K562 (cell line): Measurements from ENCODE around the gene LUZP1. TPM values are rescaled to one million over a fixed set of nuclear protein-coding genes. Genes with fewer than 3 reads are reported as not detected.
A peak's percentile ranks its signal among the peaks of the same experiment; 100 is the strongest.

Source experiments
- ARID2 ChIP-seq: fragments of 450-650 bp; IDR thresholded peaks from 2 replicates; pipeline ENCODE4 v1.6.1; 2017; ENCODE audit warnings: antibody characterized with exemption, mild to moderate bottlenecking
- ARID3B ChIP-seq: fragments of 250-450 bp; sonication (Bioruptor Pico); IDR thresholded peaks from 2 replicates; pipeline ENCODE4 v1.4.0; 2020; ENCODE audit warnings: borderline replicate concordance
- CBFA2T2 ChIP-seq: fragments of 450-650 bp; conservative IDR thresholded peaks from 2 replicates; pipeline ENCODE4 v1.6.1; 2017; ENCODE audit warnings: mild to moderate bottlenecking
- CREB1 ChIP-seq, 2 experiments: sonication (generic) in 1 of 2; formaldehyde crosslinking in 1 of 2; IDR thresholded peaks; 2 replicates each; pipeline versions ENCODE4 v1.6.1 to v1.8.0; 2012 to 2022; ENCODE audit warnings: inconsistent platforms in 1 of 2, mild to moderate bottlenecking in 1 of 2, missing genetic modification reagents in 1 of 2, moderate library complexity in 1 of 2
- DMBX1 ChIP-seq: fragments of 250-450 bp; sonication (Bioruptor Pico); IDR thresholded peaks from 2 replicates; pipeline ENCODE4 v1.8.0; 2022; ENCODE audit warnings: inconsistent platforms, mild to moderate bottlenecking, moderate library complexity, borderline replicate concordance
- GATAD2A ChIP-seq: fragments of 450-650 bp; IDR thresholded peaks from 2 replicates; pipeline ENCODE4 v1.6.1; 2017
- MYBL2 ChIP-seq, 2 experiments: fragments of 450-650 bp in 1 of 2; sonication (generic) in 1 of 2; formaldehyde crosslinking in 1 of 2; IDR thresholded peaks; 2 replicates each; pipeline versions ENCODE4 v1.6.1 to v1.8.1; 2017 to 2022; ENCODE audit warnings: borderline replicate concordance in 1 of 2, inconsistent platforms in 1 of 2, low read depth in 1 of 2, mild to moderate bottlenecking in 1 of 2, missing genetic modification reagents in 1 of 2, moderate library complexity in 1 of 2
- POLR2H ChIP-seq: IDR thresholded peaks from 2 replicates; pipeline ENCODE4 v1.6.1; 2016; ENCODE audit warnings: missing genetic modification characterization, low read depth, mild to moderate bottlenecking, control low read depth, missing compliant biosample characterization, moderate library complexity
- TRIM28 ChIP-seq: fragments of 450-650 bp; IDR thresholded peaks from 2 replicates; pipeline ENCODE4 v1.6.1; 2017
- ZNF384 ChIP-seq: IDR thresholded peaks from 2 replicates; pipeline ENCODE4 v1.6.1; 2012; ENCODE audit warnings: low read depth, low read length, improper control_type of control experiment
- ZNF57 ChIP-seq: fragments of 450-650 bp; formaldehyde crosslinking; IDR thresholded peaks from 2 replicates; pipeline ENCODE4 v1.4.0; 2020; ENCODE audit warnings: mild to moderate bottlenecking, moderate library complexity
- ZNF589 ChIP-seq: fragments of 200-800 bp; sonication (Bioruptor generic); IDR thresholded peaks from 2 replicates; pipeline ENCODE4 v1.6.1; 2016; ENCODE audit warnings: low read depth, missing genetic modification characterization, missing compliant biosample characterization
- polyA plus RNA-seq, 8 experiments: library from polyadenylated mRNA; depleted of rRNA in 4 of 8; stranded (reverse) in 5 of 8; unstranded in 3 of 8; fragments of >200 nt; fragmentation: Nextera tagmentation in 2 of 8; fragmentation: Illumina TruSeq in 1 of 8; extraction: Ambion mirVana in 2 of 8; extraction: Trizol in 1 of 8; gene quantifications; 2 replicates each; pipeline versions ENCODE4 v1.2.1 to v1.2.3, GENCODE V29; 2011 to 2014; ENCODE audit warnings: inconsistent platforms in 1 of 8, missing spikeins in 1 of 8
- total RNA-seq, 7 experiments: library from RNA; depleted of rRNA in 6 of 7; stranded (reverse); fragments of >200 nt in 6 of 7; fragmentation: Illumina TruSeq in 2 of 7; extraction: Trizol in 2 of 7; gene quantifications; 2 replicates each; pipeline versions ENCODE4 v1.2.1 to v1.2.3, GENCODE V29; 2011 to 2021; ENCODE audit warnings: low replicate concordance in 1 of 7
- TF ChIP-seq, protein P1 (sequence below): sonication (generic); formaldehyde crosslinking; IDR thresholded peaks from 2 replicates; pipeline ENCODE4 v1.4.0; 2020; ENCODE audit warnings: mild to moderate bottlenecking, missing genetic modification reagents
- TF ChIP-seq, protein P2 (sequence below), 2 experiments: fragments of 450-650 bp; formaldehyde crosslinking in 1 of 2; IDR thresholded peaks; 2 replicates each; pipeline versions ENCODE4 v1.4.0 to v1.6.1; 2014 to 2020; ENCODE audit warnings: mild to moderate bottlenecking in 2 of 2, borderline replicate concordance in 1 of 2, low read depth in 1 of 2

LUZP1 gene
- total and polyA plus RNA-seq, 9 of the 15 experiments (the other 6 are each of a cell fraction or from before 2014, with no cell fraction given): 6.5 to 19.1 (median 12.4) TPM

DNA sequence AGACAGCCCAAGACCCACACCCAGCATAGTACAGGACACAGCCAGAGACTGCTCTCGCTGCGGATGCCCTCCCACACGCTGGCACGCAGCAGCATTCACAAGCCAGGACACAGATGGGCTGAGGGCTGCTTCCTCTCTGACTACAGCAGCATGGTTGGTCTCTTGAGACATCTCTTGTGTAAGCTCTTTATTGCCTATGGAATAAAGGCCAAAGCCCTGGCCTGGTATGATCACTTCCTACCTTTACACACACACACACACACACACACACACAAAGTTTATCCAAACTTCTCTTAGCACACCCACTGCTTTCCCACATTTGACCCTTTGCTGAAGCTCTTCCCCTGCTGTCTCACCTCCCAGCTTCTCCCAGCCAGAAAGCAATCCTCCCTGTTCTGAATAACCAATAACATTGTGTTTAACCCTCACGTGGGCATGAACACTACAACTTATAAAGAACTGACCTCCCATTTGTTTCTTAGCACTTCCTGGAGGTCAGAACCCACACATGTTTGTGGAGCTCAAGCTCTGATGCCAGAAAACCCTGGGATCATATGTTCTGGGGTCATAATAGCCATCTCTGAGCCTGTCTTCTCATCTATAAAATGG, 1.2 kb upstream of the LUZP1 start (continued):
- TF ChIP-seq, protein P1, sequence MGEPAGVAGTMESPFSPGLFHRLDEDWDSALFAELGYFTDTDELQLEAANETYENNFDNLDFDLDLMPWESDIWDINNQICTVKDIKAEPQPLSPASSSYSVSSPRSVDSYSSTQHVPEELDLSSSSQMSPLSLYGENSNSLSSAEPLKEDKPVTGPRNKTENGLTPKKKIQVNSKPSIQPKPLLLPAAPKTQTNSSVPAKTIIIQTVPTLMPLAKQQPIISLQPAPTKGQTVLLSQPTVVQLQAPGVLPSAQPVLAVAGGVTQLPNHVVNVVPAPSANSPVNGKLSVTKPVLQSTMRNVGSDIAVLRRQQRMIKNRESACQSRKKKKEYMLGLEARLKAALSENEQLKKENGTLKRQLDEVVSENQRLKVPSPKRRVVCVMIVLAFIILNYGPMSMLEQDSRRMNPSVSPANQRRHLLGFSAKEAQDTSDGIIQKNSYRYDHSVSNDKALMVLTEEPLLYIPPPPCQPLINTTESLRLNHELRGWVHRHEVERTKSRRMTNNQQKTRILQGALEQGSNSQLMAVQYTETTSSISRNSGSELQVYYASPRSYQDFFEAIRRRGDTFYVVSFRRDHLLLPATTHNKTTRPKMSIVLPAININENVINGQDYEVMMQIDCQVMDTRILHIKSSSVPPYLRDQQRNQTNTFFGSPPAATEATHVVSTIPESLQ: no peak
- TF ChIP-seq, protein P2, sequence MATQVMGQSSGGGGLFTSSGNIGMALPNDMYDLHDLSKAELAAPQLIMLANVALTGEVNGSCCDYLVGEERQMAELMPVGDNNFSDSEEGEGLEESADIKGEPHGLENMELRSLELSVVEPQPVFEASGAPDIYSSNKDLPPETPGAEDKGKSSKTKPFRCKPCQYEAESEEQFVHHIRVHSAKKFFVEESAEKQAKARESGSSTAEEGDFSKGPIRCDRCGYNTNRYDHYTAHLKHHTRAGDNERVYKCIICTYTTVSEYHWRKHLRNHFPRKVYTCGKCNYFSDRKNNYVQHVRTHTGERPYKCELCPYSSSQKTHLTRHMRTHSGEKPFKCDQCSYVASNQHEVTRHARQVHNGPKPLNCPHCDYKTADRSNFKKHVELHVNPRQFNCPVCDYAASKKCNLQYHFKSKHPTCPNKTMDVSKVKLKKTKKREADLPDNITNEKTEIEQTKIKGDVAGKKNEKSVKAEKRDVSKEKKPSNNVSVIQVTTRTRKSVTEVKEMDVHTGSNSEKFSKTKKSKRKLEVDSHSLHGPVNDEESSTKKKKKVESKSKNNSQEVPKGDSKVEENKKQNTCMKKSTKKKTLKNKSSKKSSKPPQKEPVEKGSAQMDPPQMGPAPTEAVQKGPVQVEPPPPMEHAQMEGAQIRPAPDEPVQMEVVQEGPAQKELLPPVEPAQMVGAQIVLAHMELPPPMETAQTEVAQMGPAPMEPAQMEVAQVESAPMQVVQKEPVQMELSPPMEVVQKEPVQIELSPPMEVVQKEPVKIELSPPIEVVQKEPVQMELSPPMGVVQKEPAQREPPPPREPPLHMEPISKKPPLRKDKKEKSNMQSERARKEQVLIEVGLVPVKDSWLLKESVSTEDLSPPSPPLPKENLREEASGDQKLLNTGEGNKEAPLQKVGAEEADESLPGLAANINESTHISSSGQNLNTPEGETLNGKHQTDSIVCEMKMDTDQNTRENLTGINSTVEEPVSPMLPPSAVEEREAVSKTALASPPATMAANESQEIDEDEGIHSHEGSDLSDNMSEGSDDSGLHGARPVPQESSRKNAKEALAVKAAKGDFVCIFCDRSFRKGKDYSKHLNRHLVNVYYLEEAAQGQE (IDR thresholded peaks at IDR 0.05; ENCODE audit: borderline replicate concordance): peak; percentile 69
- TF ChIP-seq, protein P2 (CRISPR knock-in tag; IDR thresholded peaks at IDR 0.05; ENCODE audit: low read depth): no peak
- peak; percentile 63; the same call in 1 of the 2 replicates for TF ChIP-seq POLR2H (tag)
- no peak for TF ChIP-seq GATAD2A
- TF ChIP-seq ZNF589: no peak
- no peak for TF ChIP-seq CREB1 (IDR thresholded peaks at IDR 0.05)
- no peak for TF ChIP-seq CREB1 (CRISPR knock-in tag; IDR thresholded peaks at IDR 0.05)
- TF ChIP-seq TRIM28: no peak
- no peak for TF ChIP-seq ZNF57 (CRISPR knock-in tag)
- no peak for TF ChIP-seq ARID2
- TF ChIP-seq CBFA2T2: peak; percentile 66
- TF ChIP-seq MYBL2 (IDR thresholded peaks at IDR 0.05; ENCODE audit: low read depth): no peak
- TF ChIP-seq MYBL2 (CRISPR knock-in tag; IDR thresholded peaks at IDR 0.05; ENCODE audit: borderline replicate concordance): no peak
- TF ChIP-seq ARID3B: no peak
- TF ChIP-seq ZNF384: no peak
- no peak for TF ChIP-seq DMBX1 (CRISPR knock-in tag)
